A549 (cell line): Measurements from ENCODE around the gene DBF4. TPM values are rescaled to one million over a fixed set of nuclear protein-coding genes. Genes with fewer than 3 reads are reported as not detected.

Experiments
- ATAC-seq, 2 experiments: fragments of 200-7000 bp in 1 of 2; fragments of >200 bp in 1 of 2; cut with Nextera tagmentation in 1 of 2; cut with Tn5 transposase in 1 of 2; 3 replicates each; pipeline versions ENCODE4 v1.8.0 to v1.9.1; 2018 to 2020; ENCODE audit warnings: mild to moderate bottlenecking in 1 of 2, moderate library complexity in 1 of 2
- CTCF ChIA-PET: fragments of 300-600 bp; sonication (Branson Sonifier 250); formaldehyde crosslinking; extraction: SDS; loops from one replicate; lab custom pipeline; 2021; ENCODE audit warnings: antibody characterized with exemption, inconsistent platforms; lab: Yijun Ruan, JAX
- POLR2A ChIA-PET: fragments of 350-600 bp; formaldehyde crosslinking; extraction: SDS; loops from one replicate; lab custom pipeline; 2021; ENCODE audit warnings: antibody characterized with exemption, inconsistent platforms; lab: Yijun Ruan, JAX
- DNase-seq, 2 experiments: peaks; one replicate each; pipeline versions ENCODE4 v3.0.0 to v3.0.0-alpha.2; 2011 to 2016; ENCODE audit warnings: low read depth in 1 of 2, low spot score in 1 of 2
- FAIRE-seq: peaks from 2 replicates; lab custom pipeline; 2011; peaks lifted over from hg19 to GRCh38; lab: Jason Lieb, UNC
- H3K27ac ChIP-seq, 2 experiments: fragments of >200 bp; sonication (Bioruptor Twin); formaldehyde crosslinking; 3 replicates each; pipeline ENCODE4 v1.5.1; 2016 to 2017
- H3K4me1 ChIP-seq: fragments of >200 bp; sonication (Bioruptor Twin); formaldehyde crosslinking; 3 replicates; pipeline ENCODE4 v1.6.1; 2016
- H3K4me2 ChIP-seq: fragments of >200 bp; sonication (Bioruptor Twin); formaldehyde crosslinking; 3 replicates; pipeline ENCODE4 v1.6.1; 2016
- H3K4me3 ChIP-seq: fragments of >200 bp; sonication (Bioruptor Twin); formaldehyde crosslinking; 3 replicates; pipeline ENCODE4 v1.5.1; 2016
- H3K9me3 ChIP-seq: fragments of >200 bp; sonication (Bioruptor Twin); formaldehyde crosslinking; 3 replicates; pipeline ENCODE4 v1.6.1; 2016
- BHLHE40 ChIP-seq: IDR thresholded peaks from 2 replicates; pipeline ENCODE4 v1.6.1; 2012; ENCODE audit warnings: low read depth, low read length, inconsistent platforms
- CBX8 ChIP-seq: fragments of 200-600 bp; sonication (generic); IDR thresholded peaks from 2 replicates; pipeline ENCODE4 v1.6.1; 2016
- CEBPB ChIP-seq, 2 experiments: fragments of >200 bp in 1 of 2; sonication (Bioruptor Twin) in 1 of 2; formaldehyde crosslinking in 1 of 2; IDR thresholded peaks; 2 replicates each; pipeline ENCODE4 v1.6.1; 2012 to 2016
- CHD2 ChIP-seq: fragments of 150-350 bp; IDR thresholded peaks from 2 replicates; pipeline ENCODE4 v1.6.1; 2014; ENCODE audit warnings: low read length; ENCODE audit not compliant: partially characterized antibody
- CHD4 ChIP-seq: fragments of 200-600 bp; sonication (generic); IDR thresholded peaks from 2 replicates; pipeline ENCODE4 v1.6.1; 2016; ENCODE audit warnings: antibody characterized with exemption, mild to moderate bottlenecking, borderline replicate concordance
- EHMT2 ChIP-seq: fragments of 200-600 bp; sonication (generic); IDR thresholded peaks from 2 replicates; pipeline ENCODE4 v1.6.1; 2016; ENCODE audit warnings: antibody characterized with exemption, low read depth, mild to moderate bottlenecking, moderate library complexity
- EP300 ChIP-seq, 2 experiments: fragments of >200 bp; sonication (Bioruptor Twin); formaldehyde crosslinking; IDR thresholded peaks; 2 replicates in 1 of 2; 3 replicates in 1 of 2; pipeline ENCODE4 v1.6.1; 2016 to 2017
- HDAC2 ChIP-seq: fragments of 200-600 bp; sonication (generic); IDR thresholded peaks from 2 replicates; pipeline ENCODE4 v1.6.1; 2016
- HEYL ChIP-seq: fragments of 250-450 bp; sonication (Bioruptor Pico); IDR thresholded peaks from 2 replicates; pipeline ENCODE4 v1.8.0; 2021; ENCODE audit warnings: mild to moderate bottlenecking, moderate library complexity
- JUN ChIP-seq, 2 experiments: fragments of >200 bp; sonication (Bioruptor Twin); formaldehyde crosslinking; IDR thresholded peaks; 2 replicates in 1 of 2; 3 replicates in 1 of 2; pipeline ENCODE4 v1.6.1; 2016 to 2017
- JUNB ChIP-seq: fragments of >200 bp; sonication (Bioruptor Twin); formaldehyde crosslinking; IDR thresholded peaks from 2 replicates; pipeline ENCODE4 v1.6.1; 2016
- KDM5A ChIP-seq: fragments of 200-600 bp; sonication (generic); IDR thresholded peaks from 2 replicates; pipeline ENCODE4 v1.6.1; 2016; ENCODE audit warnings: antibody characterized with exemption, mild to moderate bottlenecking
- MAFK ChIP-seq: fragments of 450-650 bp; IDR thresholded peaks from 2 replicates; pipeline ENCODE4 v1.6.1; 2014; ENCODE audit not compliant: partially characterized antibody
- MAZ ChIP-seq: fragments of 150-350 bp; IDR thresholded peaks from 2 replicates; pipeline ENCODE4 v1.6.1; 2014; ENCODE audit warnings: antibody characterized with exemption, low read depth, low read length, borderline replicate concordance
- MYC ChIP-seq: IDR thresholded peaks from 2 replicates; pipeline ENCODE4 v1.6.1; 2012; ENCODE audit warnings: mild to moderate bottlenecking, inconsistent platforms, low read length, improper control_type of control experiment, borderline replicate concordance
- POLR2A ChIP-seq: IDR thresholded peaks from 2 replicates; pipeline ENCODE4 v1.6.1; 2012; ENCODE audit warnings: mild to moderate bottlenecking, low read length
- POLR2AphosphoS2 ChIP-seq: conservative IDR thresholded peaks from 2 replicates; pipeline ENCODE4 v1.6.1; 2012; ENCODE audit warnings: low read length, improper control_type of control experiment, inconsistent platforms
- SREBF2 ChIP-seq: fragments of 450-650 bp; IDR thresholded peaks from 2 replicates; pipeline ENCODE4 v1.6.1; 2014; ENCODE audit warnings: mild to moderate bottlenecking, moderate library complexity
- WGBS: methylation state at CpG from one replicate; pipeline ENCODE4 v1.1.6; 2017; ENCODE audit errors: missing lambda C conversion rate; 5-methylcytosine and 5-hydroxymethylcytosine counted together
- polyA plus RNA-seq, 4 experiments: library from polyadenylated mRNA; depleted of rRNA in 3 of 4; stranded (reverse); fragments of >200 nt; fragmentation: RNase III in 1 of 4; extraction: RNeasy Plus Mini Kit Qiagen cat#74134 plus additional on column Dnase treatment in 1 of 4; gene quantifications; 2 replicates in 3 of 4; 3 replicates in 1 of 4; pipeline ENCODE4 v1.2.3, GENCODE V29; 2011 to 2017
- TF ChIP-seq, protein P1 (sequence below): fragments of 150-350 bp; IDR thresholded peaks from 2 replicates; pipeline ENCODE4 v1.6.1; 2014; ENCODE audit warnings: low read depth, mild to moderate bottlenecking, low read length
- TF ChIP-seq, protein P2 (sequence below): fragments of 250-450 bp; sonication (Bioruptor Pico); IDR thresholded peaks from 2 replicates; pipeline ENCODE4 v1.5.0; 2020; ENCODE audit warnings: low read depth, mild to moderate bottlenecking, moderate library complexity
- TF ChIP-seq, protein P3 (sequence below): fragments of 200-600 bp; sonication (generic); IDR thresholded peaks from 2 replicates; pipeline ENCODE4 v1.6.1; 2016; ENCODE audit warnings: antibody characterized with exemption, mild to moderate bottlenecking, moderate library complexity
- TF ChIP-seq, protein P4 (sequence below): fragments of 450-650 bp; IDR thresholded peaks from 2 replicates; pipeline ENCODE4 v1.6.1; 2014; ENCODE audit warnings: antibody characterized with exemption
- TF ChIP-seq, protein P5 (sequence below): fragments of >200 bp; sonication (Bioruptor Twin); formaldehyde crosslinking; IDR thresholded peaks from 2 replicates; pipeline ENCODE4 v1.6.1; 2016

Gene DBF4
- polyA plus RNA-seq, 2 of the 4 experiments (the other 2 are of a cell fraction), result 27.8 to 29.3 TPM

DNA sequence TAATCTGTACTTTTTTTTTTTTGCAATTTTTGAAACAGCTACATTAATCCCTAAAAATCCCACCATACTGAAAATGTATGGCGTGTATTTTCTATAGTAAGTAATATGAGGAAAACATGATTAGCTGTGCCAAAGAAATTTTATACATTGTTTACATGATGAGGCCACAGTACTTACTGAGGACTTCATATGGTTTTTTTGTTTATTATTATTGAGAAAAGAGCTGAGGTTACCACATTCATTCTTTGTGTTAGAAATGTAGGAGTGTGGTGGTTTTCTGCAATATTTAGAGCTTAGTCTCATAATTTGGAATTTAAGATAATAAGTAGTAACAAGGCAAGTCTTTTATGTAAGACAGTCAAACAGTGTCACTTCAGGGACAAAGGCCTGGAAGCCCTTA lies 45.2 kb upstream of the DBF4 start (continued):
- TF ChIP-seq, protein P1, sequence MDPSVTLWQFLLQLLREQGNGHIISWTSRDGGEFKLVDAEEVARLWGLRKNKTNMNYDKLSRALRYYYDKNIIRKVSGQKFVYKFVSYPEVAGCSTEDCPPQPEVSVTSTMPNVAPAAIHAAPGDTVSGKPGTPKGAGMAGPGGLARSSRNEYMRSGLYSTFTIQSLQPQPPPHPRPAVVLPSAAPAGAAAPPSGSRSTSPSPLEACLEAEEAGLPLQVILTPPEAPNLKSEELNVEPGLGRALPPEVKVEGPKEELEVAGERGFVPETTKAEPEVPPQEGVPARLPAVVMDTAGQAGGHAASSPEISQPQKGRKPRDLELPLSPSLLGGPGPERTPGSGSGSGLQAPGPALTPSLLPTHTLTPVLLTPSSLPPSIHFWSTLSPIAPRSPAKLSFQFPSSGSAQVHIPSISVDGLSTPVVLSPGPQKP, result no peak
- TF ChIP-seq JUN (IDR thresholded peaks at IDR 0.05), result no peak
- TF ChIP-seq, protein P2, sequence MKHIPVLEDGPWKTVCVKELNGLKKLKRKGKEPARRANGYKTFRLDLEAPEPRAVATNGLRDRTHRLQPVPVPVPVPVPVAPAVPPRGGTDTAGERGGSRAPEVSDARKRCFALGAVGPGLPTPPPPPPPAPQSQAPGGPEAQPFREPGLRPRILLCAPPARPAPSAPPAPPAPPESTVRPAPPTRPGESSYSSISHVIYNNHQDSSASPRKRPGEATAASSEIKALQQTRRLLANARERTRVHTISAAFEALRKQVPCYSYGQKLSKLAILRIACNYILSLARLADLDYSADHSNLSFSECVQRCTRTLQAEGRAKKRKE (CRISPR knock-in tag), result no peak
- no peak for TF ChIP-seq CHD2

DNA sequence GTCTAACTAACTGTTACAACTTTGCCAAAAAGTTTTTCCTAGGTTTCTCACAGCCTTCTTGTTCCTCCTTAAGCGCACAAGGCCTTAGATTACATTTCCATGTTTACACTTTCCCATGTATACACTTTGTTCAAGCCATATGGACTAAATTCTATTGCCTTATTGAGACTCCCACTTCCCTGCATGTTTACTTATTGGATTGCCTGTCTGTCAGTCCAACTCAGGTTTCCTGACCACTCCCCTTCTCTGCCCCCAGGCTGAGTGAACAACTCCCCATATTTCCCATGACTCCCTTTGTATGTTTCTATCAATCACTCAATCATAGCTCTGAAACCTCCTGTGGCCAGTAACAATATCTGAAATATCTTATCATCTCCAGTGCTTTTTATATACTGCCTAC lies 43.2 kb upstream of the DBF4 start:
- Histone ChIP-seq H3K4me2 (no peak overlapping the region), H3K4me1 (no peaks in the 10 kb centered on the region), H3K27ac (no peak overlapping the region), H3K4me3 (no peak overlapping the region), H3K9me3 (no peaks in the 10 kb centered on the region)
- 97% methylated on average over 1 of the region's 1 CpG for WGBS
- CTCF ChIA-PET, result no interaction called here
- ATAC-seq (no peak), FAIRE-seq (no peak), DNase-seq (no peak)
- TF ChIP-seq HDAC2 (no peak), KDM5A (no peak), POLR2A (no peak), CHD4 (no peak), MYC (no peak), BHLHE40 (no peak)
- POLR2A ChIA-PET, result no interaction called here

DNA sequence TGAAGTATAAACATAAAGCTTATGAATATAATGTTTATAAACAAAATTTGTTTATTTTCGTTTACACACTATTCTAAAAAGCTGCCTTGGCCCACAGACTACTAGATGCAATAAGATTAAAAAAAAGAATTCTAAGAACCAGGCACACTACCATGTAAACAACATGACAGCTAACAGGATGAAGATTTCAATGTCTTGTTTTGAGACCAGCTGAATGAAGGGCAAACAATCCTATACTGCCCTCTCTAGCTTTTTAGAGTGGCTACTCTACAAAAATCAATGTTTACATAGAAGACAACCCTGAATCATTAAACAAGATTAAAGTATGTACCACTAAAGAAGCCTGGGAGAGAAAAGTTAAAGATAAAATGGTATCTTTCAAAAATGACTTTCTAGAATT lies 38.7 kb upstream of the DBF4 start:
- FAIRE-seq (no peak), ATAC-seq (no peak), DNase-seq (no peak)
- TF ChIP-seq, protein P2 (CRISPR knock-in tag), result no peak
- no peak for TF ChIP-seq SREBF2
- no peak overlapping the region for H3K27ac ChIP-seq
- ChIA-PET POLR2A (no interaction called here), CTCF (no interaction called here)
- H3K9me3 ChIP-seq, result no peaks in the 10 kb centered on the region
- WGBS, result 66% methylated on average over 1 of the region's 1 CpG
- no peak overlapping the region for H3K4me2 ChIP-seq
- no peaks in the 10 kb centered on the region for H3K4me1 ChIP-seq
- H3K4me3 ChIP-seq, result no peak overlapping the region

DNA sequence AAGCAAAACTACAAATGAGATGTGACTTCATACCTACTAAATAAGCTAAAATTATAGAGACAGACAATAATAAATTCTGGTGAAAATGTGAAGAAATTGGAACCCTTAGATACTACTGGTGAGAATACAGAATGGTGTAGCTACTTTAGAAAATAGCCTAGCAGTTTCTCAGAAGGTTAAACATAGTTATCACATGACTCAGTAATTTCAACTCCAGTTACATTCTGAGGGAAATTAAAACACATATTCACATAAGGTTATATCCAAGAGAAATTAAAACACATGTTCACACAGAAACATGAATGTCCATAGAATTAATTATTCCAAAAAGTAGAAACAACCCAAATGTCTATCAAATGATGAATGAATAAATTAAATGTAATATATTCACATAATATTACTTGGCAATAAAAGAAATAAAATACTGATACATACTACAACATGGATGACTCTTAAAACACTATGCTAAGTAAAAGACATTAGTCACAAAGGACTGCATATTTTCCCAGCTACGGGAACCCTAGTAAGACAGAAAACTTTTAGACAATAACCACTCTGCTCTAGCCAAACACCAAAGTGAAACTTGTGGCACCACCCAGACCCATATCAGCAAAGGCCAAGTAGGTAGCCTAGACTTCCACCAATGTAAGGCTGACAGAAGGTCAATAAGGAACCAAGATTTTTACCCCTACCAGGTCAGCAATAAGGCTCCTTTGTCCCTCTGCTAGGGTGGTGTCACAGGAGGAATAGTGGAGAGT lies 25.3 kb upstream of the DBF4 start:
- H3K9me3 ChIP-seq, result no peaks in the 10 kb centered on the region
- H3K4me1 ChIP-seq, result peaks cover 5% of the 10 kb centered on the region; the same call in 1 of the 3 replicates
- H3K4me3 ChIP-seq, result no peak overlapping the region
- ChIA-PET CTCF (no interaction called here), POLR2A (no interaction called here)
- no peak for DNase-seq
- 69% methylated on average over 1 of the region's 1 CpG for WGBS
- FAIRE-seq, result no peak
- no peak overlapping the region for H3K27ac ChIP-seq
- ATAC-seq, result no peak
- H3K4me2 ChIP-seq, result no peak overlapping the region
- TF ChIP-seq EHMT2 (no peak), POLR2AphosphoS2 (no peak), JUNB (no peak), MAZ (no peak), CEBPB (IDR thresholded peaks at IDR 0.05) (no peak), HEYL (no peak), CBX8 (no peak), MAFK (no peak), EP300 (IDR thresholded peaks at IDR 0.05) (no peak)
- TF ChIP-seq, protein P3, sequence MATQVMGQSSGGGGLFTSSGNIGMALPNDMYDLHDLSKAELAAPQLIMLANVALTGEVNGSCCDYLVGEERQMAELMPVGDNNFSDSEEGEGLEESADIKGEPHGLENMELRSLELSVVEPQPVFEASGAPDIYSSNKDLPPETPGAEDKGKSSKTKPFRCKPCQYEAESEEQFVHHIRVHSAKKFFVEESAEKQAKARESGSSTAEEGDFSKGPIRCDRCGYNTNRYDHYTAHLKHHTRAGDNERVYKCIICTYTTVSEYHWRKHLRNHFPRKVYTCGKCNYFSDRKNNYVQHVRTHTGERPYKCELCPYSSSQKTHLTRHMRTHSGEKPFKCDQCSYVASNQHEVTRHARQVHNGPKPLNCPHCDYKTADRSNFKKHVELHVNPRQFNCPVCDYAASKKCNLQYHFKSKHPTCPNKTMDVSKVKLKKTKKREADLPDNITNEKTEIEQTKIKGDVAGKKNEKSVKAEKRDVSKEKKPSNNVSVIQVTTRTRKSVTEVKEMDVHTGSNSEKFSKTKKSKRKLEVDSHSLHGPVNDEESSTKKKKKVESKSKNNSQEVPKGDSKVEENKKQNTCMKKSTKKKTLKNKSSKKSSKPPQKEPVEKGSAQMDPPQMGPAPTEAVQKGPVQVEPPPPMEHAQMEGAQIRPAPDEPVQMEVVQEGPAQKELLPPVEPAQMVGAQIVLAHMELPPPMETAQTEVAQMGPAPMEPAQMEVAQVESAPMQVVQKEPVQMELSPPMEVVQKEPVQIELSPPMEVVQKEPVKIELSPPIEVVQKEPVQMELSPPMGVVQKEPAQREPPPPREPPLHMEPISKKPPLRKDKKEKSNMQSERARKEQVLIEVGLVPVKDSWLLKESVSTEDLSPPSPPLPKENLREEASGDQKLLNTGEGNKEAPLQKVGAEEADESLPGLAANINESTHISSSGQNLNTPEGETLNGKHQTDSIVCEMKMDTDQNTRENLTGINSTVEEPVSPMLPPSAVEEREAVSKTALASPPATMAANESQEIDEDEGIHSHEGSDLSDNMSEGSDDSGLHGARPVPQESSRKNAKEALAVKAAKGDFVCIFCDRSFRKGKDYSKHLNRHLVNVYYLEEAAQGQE, result no peak
- TF ChIP-seq, protein P1, result no peak
- TF ChIP-seq, protein P4, sequence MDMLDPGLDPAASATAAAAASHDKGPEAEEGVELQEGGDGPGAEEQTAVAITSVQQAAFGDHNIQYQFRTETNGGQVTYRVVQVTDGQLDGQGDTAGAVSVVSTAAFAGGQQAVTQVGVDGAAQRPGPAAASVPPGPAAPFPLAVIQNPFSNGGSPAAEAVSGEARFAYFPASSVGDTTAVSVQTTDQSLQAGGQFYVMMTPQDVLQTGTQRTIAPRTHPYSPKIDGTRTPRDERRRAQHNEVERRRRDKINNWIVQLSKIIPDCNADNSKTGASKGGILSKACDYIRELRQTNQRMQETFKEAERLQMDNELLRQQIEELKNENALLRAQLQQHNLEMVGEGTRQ, result no peak
- TF ChIP-seq, protein P5, sequence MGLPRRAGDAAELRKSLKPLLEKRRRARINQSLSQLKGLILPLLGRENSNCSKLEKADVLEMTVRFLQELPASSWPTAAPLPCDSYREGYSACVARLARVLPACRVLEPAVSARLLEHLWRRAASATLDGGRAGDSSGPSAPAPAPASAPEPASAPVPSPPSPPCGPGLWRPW, result no peak
